Ovary (tissue), 3 donors: Measurements from ENCODE around the gene SPATA13.

ENCODE experiments used
- EP300 ChIP-seq: sonication (generic); formaldehyde crosslinking; IDR thresholded peaks from one replicate; pipeline ENCODE4 v1.6.1; 2017; ENCODE audit warnings: antibody characterized with exemption
- POLR2A ChIP-seq: fragments of 450-650 bp; IDR thresholded peaks from one replicate; pipeline ENCODE4 v1.6.1; 2017; ENCODE audit warnings: antibody characterized with exemption, mild to moderate bottlenecking, moderate library complexity
- TF ChIP-seq, protein P1 (sequence below), 3 donors: fragments of 450-650 bp in 2 of 3; fragments of 200-600 bp in 1 of 3; IDR thresholded peaks; one replicate each; pipeline versions ENCODE4 v1.5.1 to v1.8.0; 2016 to 2022; ENCODE audit warnings: antibody characterized with exemption in 3 of 3, mild to moderate bottlenecking in 1 of 3
- donor health status: DM: no; HTN: no; CAD: no.

DNA sequence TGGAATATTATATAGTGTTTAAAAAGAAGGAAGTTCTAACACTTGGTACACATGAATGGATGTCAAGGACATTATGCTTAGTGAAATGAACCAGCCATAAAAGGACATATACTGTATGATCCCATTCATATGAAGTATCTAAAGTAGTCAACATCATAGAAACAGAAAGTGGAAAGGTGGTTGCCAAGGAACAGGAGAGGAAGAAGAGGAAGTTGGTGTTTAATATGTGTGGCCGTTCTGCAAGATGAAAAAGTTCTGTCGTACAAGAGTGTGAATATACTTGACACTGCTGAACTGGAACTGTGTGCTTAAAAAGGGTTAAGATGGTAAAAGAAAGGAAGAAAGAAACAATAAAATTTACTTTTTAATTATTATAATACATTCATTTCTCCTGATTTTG is 115.8 kb downstream of the SPATA13 start:
- TF ChIP-seq, protein P1, sequence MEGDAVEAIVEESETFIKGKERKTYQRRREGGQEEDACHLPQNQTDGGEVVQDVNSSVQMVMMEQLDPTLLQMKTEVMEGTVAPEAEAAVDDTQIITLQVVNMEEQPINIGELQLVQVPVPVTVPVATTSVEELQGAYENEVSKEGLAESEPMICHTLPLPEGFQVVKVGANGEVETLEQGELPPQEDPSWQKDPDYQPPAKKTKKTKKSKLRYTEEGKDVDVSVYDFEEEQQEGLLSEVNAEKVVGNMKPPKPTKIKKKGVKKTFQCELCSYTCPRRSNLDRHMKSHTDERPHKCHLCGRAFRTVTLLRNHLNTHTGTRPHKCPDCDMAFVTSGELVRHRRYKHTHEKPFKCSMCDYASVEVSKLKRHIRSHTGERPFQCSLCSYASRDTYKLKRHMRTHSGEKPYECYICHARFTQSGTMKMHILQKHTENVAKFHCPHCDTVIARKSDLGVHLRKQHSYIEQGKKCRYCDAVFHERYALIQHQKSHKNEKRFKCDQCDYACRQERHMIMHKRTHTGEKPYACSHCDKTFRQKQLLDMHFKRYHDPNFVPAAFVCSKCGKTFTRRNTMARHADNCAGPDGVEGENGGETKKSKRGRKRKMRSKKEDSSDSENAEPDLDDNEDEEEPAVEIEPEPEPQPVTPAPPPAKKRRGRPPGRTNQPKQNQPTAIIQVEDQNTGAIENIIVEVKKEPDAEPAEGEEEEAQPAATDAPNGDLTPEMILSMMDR (IDR thresholded peaks at IDR 0.05), result no peak
- TF ChIP-seq POLR2A (no peak), EP300 (no peak)
